Esophagus squamous epithelium (tissue), 4 donors: ENCODE measurements around the gene TSHZ2.

Experiments
- POLR2A ChIP-seq, 4 donors: fragments of 450-650 bp; IDR thresholded peaks; one replicate each; pipeline ENCODE4 v1.6.1; 2017; ENCODE audit warnings: antibody characterized with exemption in 4 of 4, mild to moderate bottlenecking in 4 of 4, moderate library complexity in 3 of 4
- TF ChIP-seq, protein P1 (sequence below), 6 experiments: fragments of 450-650 bp in 4 of 6; fragments of 200-600 bp in 2 of 6; sonication (generic) in 2 of 6; IDR thresholded peaks; one replicate each; pipeline ENCODE4 v1.5.1; 2016 to 2019; ENCODE audit warnings: antibody characterized with exemption in 6 of 6, mild to moderate bottlenecking in 4 of 6, moderate library complexity in 4 of 6

DNA sequence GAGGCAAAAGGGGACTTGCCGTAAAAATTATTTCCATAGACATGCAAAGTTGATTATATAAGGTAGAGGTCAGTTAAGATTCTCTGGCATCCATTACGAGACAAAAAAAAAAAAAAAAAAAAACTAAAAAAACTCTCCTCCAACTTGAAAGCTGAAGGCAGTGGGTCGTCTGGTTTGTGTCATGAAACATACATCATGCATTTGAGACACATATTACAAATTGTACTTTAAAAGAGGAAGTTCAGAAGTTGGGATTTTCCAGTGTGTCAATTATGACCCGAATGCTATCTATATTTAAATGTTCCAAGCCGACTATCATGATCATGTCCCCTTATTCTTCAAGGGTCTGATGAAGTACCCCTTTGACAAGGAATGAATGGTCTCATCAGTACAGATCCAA, 496.4 kb downstream of the TSHZ2 start:
- TF ChIP-seq, protein P1, sequence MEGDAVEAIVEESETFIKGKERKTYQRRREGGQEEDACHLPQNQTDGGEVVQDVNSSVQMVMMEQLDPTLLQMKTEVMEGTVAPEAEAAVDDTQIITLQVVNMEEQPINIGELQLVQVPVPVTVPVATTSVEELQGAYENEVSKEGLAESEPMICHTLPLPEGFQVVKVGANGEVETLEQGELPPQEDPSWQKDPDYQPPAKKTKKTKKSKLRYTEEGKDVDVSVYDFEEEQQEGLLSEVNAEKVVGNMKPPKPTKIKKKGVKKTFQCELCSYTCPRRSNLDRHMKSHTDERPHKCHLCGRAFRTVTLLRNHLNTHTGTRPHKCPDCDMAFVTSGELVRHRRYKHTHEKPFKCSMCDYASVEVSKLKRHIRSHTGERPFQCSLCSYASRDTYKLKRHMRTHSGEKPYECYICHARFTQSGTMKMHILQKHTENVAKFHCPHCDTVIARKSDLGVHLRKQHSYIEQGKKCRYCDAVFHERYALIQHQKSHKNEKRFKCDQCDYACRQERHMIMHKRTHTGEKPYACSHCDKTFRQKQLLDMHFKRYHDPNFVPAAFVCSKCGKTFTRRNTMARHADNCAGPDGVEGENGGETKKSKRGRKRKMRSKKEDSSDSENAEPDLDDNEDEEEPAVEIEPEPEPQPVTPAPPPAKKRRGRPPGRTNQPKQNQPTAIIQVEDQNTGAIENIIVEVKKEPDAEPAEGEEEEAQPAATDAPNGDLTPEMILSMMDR (IDR thresholded peaks at IDR 0.05), result no peak
- no peak for TF ChIP-seq POLR2A (IDR thresholded peaks at IDR 0.05)
